Erythroblast (primary cell): ENCODE data around the gene HERC3.

ENCODE experiments used
- GATA1 ChIP-seq: IDR thresholded peaks from 2 replicates; pipeline ENCODE4 v1.6.1; 2011; ENCODE audit warnings: low read depth, mild to moderate bottlenecking, control low read depth, low read length, moderate library complexity
- POLR2A ChIP-seq: IDR thresholded peaks from 2 replicates; pipeline ENCODE4 v1.6.1; 2011; ENCODE audit warnings: mild to moderate bottlenecking, low read length

- no peak for TF ChIP-seq POLR2A
- no peak for TF ChIP-seq GATA1
Observed at GRCh38 chr4:88575186-88575585, 17.1 kb upstream of the HERC3 start.
